MM.1S (cell line): ENCODE data around the gene ALPL.
"Not testable (repeated sequence)": the region's sequence is repeated elsewhere in the genome, so short reads cannot be mapped to it uniquely, and the experiment has no call there.

Source experiments
- DNase-seq: peaks from one replicate; pipeline ENCODE4 v3.0.0-alpha.2; 2015
- H2AFZ ChIP-seq: fragments of 300-600 bp; sonication (generic); 2 replicates; pipeline ENCODE4 v1.6.0; 2016; ENCODE audit warnings: antibody characterized with exemption, low read length
- H3F3A ChIP-seq: fragments of 300-600 bp; sonication (generic); 2 replicates; pipeline ENCODE4 v1.6.1; 2016; ENCODE audit warnings: mild to moderate bottlenecking, antibody characterized with exemption, low read length, moderate library complexity, mixed read lengths; ENCODE audit not compliant: insufficient read depth
- H3K27ac ChIP-seq: fragments of 300-600 bp; sonication (generic); 2 replicates; pipeline ENCODE4 v1.5.1; 2016; ENCODE audit warnings: mild to moderate bottlenecking, low read length
- H3K27me3 ChIP-seq: fragments of 300-600 bp; sonication (generic); replicated peaks from 2 replicates; pipeline ENCODE4 v1.6.0; 2016; ENCODE audit warnings: low read length; ENCODE audit not compliant: insufficient read depth
- H3K36me3 ChIP-seq: fragments of 300-600 bp; sonication (generic); replicated peaks from 2 replicates; pipeline ENCODE4 v1.6.1; 2016; ENCODE audit warnings: mild to moderate bottlenecking, low read length, mixed read lengths; ENCODE audit not compliant: insufficient read depth
- H3K4me1 ChIP-seq: fragments of 300-600 bp; sonication (generic); 2 replicates; pipeline ENCODE4 v1.6.1; 2016; ENCODE audit warnings: low read length, mixed read lengths
- H3K4me2 ChIP-seq: fragments of 300-600 bp; sonication (generic); 2 replicates; pipeline ENCODE4 v1.6.0; 2016; ENCODE audit warnings: low read depth, low read length
- H3K4me3 ChIP-seq: fragments of 300-600 bp; sonication (generic); 2 replicates; pipeline ENCODE4 v1.5.1; 2016; ENCODE audit warnings: low read length, mixed read lengths
- H3K79me2 ChIP-seq: fragments of 300-600 bp; sonication (generic); 2 replicates; pipeline ENCODE4 v1.6.1; 2016; ENCODE audit warnings: mixed run types, low read length, mixed read lengths
- H3K9ac ChIP-seq: fragments of 300-600 bp; sonication (generic); 2 replicates; pipeline ENCODE4 v1.6.1; 2016; ENCODE audit warnings: low read length, mixed read lengths
- H3K9me2 ChIP-seq: fragments of 300-600 bp; sonication (generic); replicated peaks from 2 replicates; pipeline ENCODE4 v1.6.1; 2016; ENCODE audit warnings: mild to moderate bottlenecking, low read length, mixed read lengths; ENCODE audit not compliant: insufficient read depth
- H3K9me3 ChIP-seq: fragments of 300-600 bp; sonication (generic); replicated peaks from 2 replicates; pipeline ENCODE4 v1.6.1; 2016; ENCODE audit warnings: mild to moderate bottlenecking, low read length, mixed read lengths; ENCODE audit not compliant: insufficient read depth
- H4K20me1 ChIP-seq: fragments of 300-600 bp; sonication (generic); 2 replicates; pipeline ENCODE4 v1.6.1; 2016; ENCODE audit warnings: mild to moderate bottlenecking, low read length, moderate library complexity, mixed read lengths; ENCODE audit not compliant: insufficient read depth
- CTCF ChIP-seq: fragments of 300-600 bp; sonication (generic); IDR thresholded peaks from 2 replicates; pipeline ENCODE4 v1.5.1; 2016; ENCODE audit warnings: antibody characterized with exemption, low read length, mixed read lengths
- EZH2 ChIP-seq: fragments of 300-600 bp; sonication (generic); optimal IDR thresholded peaks from 2 replicates; pipeline ENCODE3; 2017; ENCODE audit warnings: low read depth, mild to moderate bottlenecking, antibody characterized with exemption, low read length, mixed read lengths
- EZH2phosphoT487 ChIP-seq: fragments of 300-600 bp; sonication (generic); IDR thresholded peaks from 2 replicates; pipeline ENCODE4 v1.6.1; 2018; ENCODE audit warnings: antibody characterized with exemption, low read length

ALPL gene

DNA sequence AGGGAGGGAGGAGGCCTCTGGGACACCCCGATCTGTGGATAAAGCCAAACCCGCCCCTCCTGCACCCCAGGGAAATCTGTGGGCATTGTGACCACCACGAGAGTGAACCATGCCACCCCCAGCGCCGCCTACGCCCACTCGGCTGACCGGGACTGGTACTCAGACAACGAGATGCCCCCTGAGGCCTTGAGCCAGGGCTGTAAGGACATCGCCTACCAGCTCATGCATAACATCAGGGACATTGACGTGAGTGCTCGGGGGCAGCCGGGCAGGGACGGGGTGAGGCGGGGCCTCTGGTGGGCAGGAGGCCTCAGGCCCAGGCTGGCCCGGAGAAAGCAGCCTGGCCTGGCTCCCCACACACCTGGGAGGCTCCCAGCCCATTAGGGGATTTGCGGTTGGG lies 54.7 kb downstream of the ALPL start:
- no peaks in the 10 kb centered on the region for H3K4me1 ChIP-seq

DNA sequence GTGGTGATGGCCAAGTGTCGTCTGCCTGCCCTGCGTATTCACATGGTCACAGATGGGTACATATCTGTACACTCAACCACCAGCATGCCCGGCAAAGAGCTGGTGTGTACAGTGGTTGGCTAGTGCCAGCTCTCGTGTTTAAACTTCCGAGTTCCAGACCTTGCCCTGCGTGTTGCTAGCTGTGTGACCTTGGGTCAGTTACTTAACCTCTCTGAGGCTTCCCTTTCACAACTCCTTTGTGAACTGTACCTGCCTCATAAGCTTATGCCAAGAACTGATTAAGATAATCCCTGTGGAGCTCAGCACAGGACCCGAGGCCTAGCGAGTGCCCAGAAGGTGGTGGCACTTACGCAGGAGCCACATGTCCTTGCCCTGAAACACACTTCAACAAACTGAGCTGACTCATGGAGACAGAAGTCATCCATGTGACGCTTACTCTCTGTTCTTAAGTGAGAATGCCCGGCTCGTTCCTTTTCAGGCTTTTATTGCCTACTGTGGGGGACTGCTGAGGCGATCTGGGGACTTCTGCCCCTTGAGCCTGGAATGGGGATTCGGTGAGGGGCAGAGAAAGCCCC lies 55.4 kb downstream of the ALPL start:
- Histone ChIP-seq H3F3A (no peaks in the 10 kb centered on the region), H3K36me3 (no peaks in the 10 kb centered on the region), H4K20me1 (no peaks in the 10 kb centered on the region), H3K4me3 (no peak overlapping the region), H3K79me2 (no peaks in the 10 kb centered on the region), H3K9me2 (no peaks in the 10 kb centered on the region), H3K27me3 (peaks cover 87% of the 10 kb centered on the region), H3K9me3 (no peaks in the 10 kb centered on the region), H3K4me1 (no peaks in the 10 kb centered on the region), H3K9ac (no peak overlapping the region), H3K4me2 (no peak overlapping the region), H2AFZ (no peak overlapping the region), H3K27ac (no peak overlapping the region)
- DNase-seq, result no peak
- no peak for TF ChIP-seq CTCF
- TF ChIP-seq EZH2phosphoT487, result no peak
- TF ChIP-seq EZH2, result no peak

More for the DNA sequence above, 54.7 kb downstream of the ALPL start:
- Histone ChIP-seq H3K4me2 (no peak overlapping the region), H3F3A (no peaks in the 10 kb centered on the region), H3K27ac (no peak overlapping the region), H3K4me3 (no peak overlapping the region), H3K9me2 (no peaks in the 10 kb centered on the region), H3K9me3 (no peaks in the 10 kb centered on the region), H3K27me3 (peaks cover 90% of the 10 kb centered on the region), H4K20me1 (no peaks in the 10 kb centered on the region), H3K36me3 (no peaks in the 10 kb centered on the region), H2AFZ (no peak overlapping the region), H3K9ac (no peak overlapping the region), H3K79me2 (no peaks in the 10 kb centered on the region)
- TF ChIP-seq EZH2 (no peak), EZH2phosphoT487 (no peak), CTCF (no peak)
- DNase-seq, result no peak

- H3K4me1 ChIP-seq, result no peaks in the 10 kb centered on the region
- H3K27me3 ChIP-seq, result peaks cover 87% of the 10 kb centered on the region
- no peaks in the 10 kb centered on the region for H3K9me3 ChIP-seq
Observed at GRCh38 chr1:21565285-21565684, 56.1 kb downstream of the ALPL start.

GRCh38 chr1:21566361-21566760 lies 57.1 kb downstream of the ALPL start:
- not testable (repeated sequence) for H2AFZ ChIP-seq, H3K9me2 ChIP-seq, H3K36me3 ChIP-seq, H3F3A ChIP-seq, DNase-seq, H3K9me3 ChIP-seq, H3K27ac ChIP-seq, H3K79me2 ChIP-seq, H3K9ac ChIP-seq, H3K4me2 ChIP-seq, H3K4me3 ChIP-seq, H3K4me1 ChIP-seq, H4K20me1 ChIP-seq
- H3K27me3 ChIP-seq, result peaks cover 83% of the 10 kb centered on the region

More at GRCh38 chr1:21565285-21565684, 56.1 kb downstream of the ALPL start:
- no peak overlapping the region for H3K9ac ChIP-seq
- no peak for TF ChIP-seq EZH2phosphoT487
- no peak for TF ChIP-seq EZH2
- TF ChIP-seq CTCF, result no peak
- no peaks in the 10 kb centered on the region for H3K79me2 ChIP-seq
- H3K27ac ChIP-seq, result no peak overlapping the region
- H2AFZ ChIP-seq, result no peak overlapping the region
- H3F3A ChIP-seq, result no peaks in the 10 kb centered on the region
- H4K20me1 ChIP-seq, result no peaks in the 10 kb centered on the region
- H3K9me2 ChIP-seq, result no peaks in the 10 kb centered on the region
- no peaks in the 10 kb centered on the region for H3K36me3 ChIP-seq
- DNase-seq, result no peak
- H3K4me3 ChIP-seq, result no peak overlapping the region
- H3K4me2 ChIP-seq, result no peak overlapping the region
